GM18502 (cell line): Measurements from ENCODE around the gene PCGF2.
A peak's percentile ranks its signal among the peaks of the same experiment; 100 is the strongest.

Experiments used
- ATAC-seq: cut with Tn5 transposase; IDR thresholded peaks from one replicate; pipeline ENCODE4 v1.9.1; 2021; ENCODE audit warnings: mild to moderate bottlenecking; ENCODE audit not compliant: unreplicated experiment, poor library complexity

Gene PCGF2

DNA sequence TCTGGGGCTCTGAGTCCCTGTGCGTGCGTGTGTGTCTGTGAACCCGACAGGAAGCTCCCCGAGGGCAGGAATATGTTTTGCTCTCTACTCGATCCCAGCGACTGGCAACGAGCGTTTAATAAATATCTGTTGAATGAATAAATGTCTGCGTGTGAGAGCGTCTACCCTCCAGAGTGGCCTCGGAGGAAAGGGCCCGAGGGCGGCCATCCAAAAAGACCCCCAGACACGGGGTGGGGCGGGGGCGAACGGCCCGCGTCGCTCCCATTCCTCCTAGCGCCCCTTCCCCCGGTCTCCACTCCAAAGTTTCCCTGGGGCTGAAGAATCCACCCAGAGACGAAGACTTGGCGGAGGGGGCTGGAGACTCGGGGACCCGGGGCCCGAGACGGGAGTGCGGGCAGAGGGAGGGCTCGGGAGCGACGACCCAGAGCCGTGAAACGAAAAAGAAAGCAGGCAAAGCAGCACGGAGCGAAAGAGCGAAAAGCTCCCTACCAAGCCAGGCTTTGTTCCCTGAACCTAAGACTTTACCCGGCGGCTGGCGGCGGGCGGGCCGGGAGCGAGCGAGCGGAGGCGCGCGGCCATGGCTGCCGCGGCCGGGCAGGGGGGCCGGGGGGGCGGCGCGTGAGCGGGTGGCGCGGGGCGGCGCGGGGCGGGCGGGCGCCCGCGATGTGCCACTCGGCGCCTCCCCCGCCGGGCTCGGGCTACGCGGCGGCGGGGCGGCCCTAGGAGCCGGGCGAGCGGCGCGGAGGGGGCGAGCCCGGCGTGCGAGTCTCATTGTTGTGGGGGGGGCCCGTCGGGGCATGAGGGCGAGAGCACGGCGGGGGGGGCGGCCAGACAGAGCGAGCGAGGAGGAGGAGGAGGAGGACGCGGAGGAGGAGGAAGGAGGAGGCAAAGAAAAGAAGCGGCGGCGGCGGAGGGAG lies 43.3 kb downstream of the PCGF2 start, which contains the start of gene MLLT6:
MLLT6 (plus strand) TSS at position 668 of the 917 bp plus-strand sequence. CDS start 360 bp downstream, outside the sequence.
- no peak for ATAC-seq

- ATAC-seq = no peak
Measured at GRCh38 chr17:38703742-38704605, 44.2 kb downstream of the PCGF2 start.

GRCh38 chr17:38702916-38703741 lies 45.0 kb downstream of the PCGF2 start:
- ATAC-seq = no peak

DNA sequence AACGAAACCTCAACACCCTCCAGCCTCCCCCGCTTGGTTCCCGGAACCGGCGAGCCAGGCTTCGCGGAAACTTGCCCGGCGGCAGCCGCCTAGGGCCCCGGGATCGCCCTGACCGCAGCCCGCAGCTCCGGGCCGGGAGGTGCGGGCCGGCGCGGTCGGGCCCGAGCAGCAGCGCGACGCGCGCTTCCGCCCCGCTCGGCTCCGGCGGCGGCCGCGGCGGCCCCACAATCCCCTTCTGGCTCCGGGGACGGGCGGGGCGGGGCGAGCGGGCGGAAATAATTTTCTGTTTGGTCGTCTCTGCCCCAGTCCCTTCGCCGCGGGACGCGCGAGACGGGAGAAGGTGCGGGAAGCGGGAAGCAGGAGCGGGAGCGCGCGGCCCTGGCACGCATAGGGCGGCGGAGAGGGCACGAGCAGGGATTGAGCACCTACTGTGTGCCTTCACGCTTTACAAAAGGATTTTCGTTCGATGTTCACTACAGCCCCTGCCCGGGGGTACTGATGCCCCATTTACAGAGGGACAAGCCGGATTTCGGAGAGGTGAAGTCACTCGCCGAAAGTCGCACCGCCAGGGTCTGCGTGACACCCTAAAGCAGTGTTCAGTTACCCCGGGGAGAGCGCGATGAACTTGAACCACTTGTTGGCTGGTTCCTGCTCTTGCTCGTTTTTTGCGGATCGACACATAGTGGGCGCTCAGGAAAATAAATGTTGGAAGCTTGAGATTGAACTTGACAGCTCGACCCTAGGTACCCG lies 45.8 kb downstream of the PCGF2 start:
- peak; percentile 19 for ATAC-seq

DNA sequence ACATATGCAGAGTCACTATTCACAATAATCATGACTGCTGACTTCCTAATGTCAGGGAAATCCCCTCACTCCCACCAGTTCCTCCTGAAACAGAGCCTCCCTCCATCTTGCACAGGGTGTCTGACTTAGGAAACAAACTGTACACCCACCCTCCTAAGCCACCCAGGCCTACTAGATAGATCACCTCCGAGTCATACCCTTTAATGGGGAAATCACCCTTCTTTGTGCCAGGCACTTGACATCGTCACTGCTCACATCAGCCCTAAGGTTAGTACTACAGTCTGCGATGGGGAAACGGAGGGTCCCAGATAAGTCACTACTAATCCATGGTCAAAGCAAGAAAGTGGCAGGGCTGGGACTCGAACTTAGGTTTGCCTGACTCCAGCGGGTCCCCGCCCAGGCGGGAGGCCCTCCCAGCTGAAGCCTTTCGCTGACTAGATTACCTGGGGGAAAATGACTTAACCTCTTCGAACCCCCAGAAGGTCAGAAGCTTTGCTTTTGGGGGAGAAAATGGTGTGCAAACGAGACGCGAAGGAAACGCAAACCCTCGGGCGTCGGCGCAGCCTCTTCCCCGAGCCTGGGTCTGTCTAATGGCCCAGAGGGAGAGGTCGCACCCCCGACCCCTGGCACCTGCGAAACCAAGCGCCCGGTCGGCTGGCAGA lies 46.5 kb downstream of the PCGF2 start:
- peak; percentile 29 for ATAC-seq

DNA sequence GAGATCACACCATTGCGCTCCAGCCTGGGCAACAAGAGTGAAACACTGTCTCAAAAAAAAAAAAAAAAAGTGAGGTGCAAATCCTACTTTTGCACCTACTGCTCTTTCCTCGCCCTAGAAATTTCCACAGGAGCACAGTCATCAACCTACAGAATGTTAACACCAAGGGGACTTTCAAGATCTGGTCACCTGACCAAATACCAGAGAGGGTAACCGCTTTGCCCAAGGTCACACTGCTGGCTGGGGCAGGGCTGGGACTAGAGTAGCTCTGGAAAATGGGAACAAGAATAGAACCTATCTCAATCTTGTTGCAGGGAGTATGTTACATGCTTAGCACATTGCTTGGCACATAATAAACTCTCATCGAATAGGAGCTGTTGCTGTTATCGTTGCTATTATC lies 49.4 kb downstream of the PCGF2 start:
- no peak for ATAC-seq

- no peak for ATAC-seq
Measured at GRCh38 chr17:38697061-38697820, 50.9 kb downstream of the PCGF2 start.

DNA sequence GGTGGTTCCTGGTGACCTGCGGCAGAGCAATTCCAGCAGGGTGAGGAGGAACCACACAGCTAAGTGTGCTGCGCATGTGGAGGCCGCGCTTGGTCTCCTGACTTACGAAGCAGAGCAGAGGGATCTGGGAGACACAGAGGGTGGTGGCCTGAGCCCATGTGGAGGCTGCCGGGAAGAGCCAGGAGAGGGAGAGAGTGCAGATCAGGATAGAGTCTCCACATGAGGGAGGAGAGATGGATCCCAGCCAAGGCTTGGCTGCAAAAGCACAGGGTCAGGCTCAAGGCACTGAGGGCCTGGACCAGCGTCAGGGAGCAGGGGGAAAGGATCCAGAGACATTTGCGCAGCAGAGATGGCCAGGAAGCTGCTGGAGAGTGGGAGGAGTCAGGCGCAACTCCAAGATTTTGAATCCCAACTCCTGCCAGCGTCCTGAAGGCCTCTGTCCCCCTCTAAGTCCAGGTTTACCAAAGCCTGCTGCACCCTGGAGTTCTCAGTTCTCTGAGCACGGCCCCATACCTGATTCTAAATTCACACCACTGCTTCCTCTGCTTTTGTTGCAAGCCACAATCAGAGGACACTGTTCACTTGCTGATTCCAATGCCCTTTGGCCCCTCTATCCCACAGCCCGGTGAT lies 54.3 kb downstream of the PCGF2 start:
- ATAC-seq = no peak

DNA sequence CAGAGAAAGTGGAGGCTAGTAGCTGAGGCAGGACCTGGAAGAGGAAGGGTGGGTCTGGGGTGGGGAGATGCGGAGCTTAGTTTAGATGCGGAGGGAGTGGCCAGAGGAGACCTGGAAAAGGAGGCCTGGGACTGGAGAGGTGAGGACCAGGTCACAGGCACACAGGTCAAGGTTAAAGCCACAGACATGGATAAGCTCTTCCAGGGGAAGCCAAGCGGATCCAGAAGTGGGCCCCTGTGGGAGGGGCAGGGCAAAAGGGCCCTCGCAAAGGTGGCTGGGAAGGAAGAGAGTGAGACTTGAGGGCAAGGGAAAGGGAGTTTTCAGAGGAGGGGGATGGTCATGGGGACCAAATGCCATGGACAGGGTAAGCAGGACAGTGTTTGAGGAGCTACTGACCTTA lies 57.0 kb downstream of the PCGF2 start:
- ATAC-seq = no peak

DNA sequence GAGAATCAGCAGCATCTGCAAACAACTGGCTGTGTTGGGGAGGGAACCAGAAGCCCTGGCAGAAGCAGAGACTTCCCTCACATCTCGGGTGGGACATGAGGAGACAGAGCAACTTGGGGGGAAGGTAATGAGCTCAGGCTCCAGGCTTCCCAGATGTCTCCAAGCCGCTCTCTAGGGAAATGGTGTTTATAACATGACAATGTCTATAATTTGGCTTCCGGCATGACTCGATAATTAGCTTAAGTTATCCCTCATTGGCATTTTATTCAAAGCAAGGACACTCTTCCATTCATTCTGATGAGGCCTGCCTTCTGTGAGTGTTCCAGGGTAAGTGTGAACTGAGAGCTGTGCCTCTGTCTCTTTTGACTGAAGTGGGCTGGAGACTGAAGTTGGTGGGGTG lies 57.8 kb downstream of the PCGF2 start:
- no peak for ATAC-seq

- ATAC-seq = no peak
Measured at GRCh38 chr17:38687286-38687685, 60.9 kb downstream of the PCGF2 start.

DNA sequence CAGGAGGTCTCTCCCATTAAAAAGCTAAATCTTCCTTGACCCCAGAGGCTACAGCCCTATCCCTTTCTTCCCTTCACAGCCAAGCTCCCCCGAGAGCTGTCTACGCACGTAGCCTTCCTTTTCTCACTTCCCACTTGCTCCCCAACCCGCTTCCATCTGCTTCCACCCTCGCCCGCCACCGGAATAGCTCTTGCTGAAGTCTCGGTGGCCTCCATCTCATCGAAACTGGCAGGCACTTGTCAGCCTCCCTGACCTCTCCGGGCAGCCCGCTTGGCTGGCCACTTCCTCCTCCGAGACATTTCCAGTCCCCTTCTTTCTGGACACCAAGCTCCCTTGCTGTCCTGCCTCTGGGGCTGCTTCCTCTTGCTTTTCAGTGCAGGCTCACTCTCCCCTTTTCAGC lies 62.6 kb downstream of the PCGF2 start:
- ATAC-seq = no peak
